Measurements from ENCODE around the gene CHRNG.

CHRNG gene, protein sequence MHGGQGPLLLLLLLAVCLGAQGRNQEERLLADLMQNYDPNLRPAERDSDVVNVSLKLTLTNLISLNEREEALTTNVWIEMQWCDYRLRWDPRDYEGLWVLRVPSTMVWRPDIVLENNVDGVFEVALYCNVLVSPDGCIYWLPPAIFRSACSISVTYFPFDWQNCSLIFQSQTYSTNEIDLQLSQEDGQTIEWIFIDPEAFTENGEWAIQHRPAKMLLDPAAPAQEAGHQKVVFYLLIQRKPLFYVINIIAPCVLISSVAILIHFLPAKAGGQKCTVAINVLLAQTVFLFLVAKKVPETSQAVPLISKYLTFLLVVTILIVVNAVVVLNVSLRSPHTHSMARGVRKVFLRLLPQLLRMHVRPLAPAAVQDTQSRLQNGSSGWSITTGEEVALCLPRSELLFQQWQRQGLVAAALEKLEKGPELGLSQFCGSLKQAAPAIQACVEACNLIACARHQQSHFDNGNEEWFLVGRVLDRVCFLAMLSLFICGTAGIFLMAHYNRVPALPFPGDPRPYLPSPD

DNA sequence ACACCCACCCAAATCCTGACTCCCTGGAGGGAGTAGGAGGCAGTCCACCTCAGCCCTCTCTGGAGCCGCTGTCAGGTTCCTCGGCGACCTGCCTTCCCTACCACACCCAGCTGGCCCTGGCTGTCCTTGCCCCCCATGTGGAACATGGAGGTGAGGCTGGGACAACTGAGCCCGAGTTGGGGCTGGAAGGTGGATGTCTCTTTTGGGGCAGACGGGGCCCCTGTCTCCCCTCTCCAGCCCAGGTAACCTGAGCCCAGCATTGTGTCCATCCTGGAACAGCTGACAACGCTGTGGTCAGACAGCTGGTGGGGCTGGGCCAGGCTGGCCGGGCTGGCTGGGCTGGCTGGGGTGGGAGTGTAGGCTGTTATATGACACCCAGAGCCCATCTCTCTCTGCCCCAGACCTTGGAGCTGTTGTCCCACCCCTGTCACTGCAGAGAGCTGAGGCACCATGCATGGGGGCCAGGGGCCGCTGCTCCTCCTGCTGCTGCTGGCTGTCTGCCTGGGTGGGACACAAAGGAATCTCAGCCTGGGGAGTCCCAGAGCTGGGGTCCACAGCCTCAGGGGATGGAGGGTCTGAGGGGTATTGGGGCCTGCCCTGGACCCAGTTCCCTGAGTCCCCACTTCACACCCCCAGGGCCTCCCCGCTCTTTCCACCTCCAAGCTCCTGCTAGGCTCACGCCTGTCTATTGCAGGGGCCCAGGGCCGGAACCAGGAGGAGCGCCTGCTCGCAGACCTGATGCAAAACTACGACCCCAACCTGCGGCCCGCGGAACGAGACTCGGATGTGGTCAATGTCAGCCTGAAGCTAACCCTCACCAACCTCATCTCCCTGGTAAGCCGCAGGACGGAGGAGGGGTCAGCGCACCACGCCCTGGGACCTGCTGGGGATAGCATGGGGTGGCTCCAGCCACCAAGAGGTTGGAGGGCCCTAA is at the start of gene CHRNG:
Gene CHRNG, plus strand, starts transcription at position 395 of the 934 bp plus-strand sequence. Its CDS starts 56 bp downstream, at position 451.
- no peak for DNase-seq

DNA sequence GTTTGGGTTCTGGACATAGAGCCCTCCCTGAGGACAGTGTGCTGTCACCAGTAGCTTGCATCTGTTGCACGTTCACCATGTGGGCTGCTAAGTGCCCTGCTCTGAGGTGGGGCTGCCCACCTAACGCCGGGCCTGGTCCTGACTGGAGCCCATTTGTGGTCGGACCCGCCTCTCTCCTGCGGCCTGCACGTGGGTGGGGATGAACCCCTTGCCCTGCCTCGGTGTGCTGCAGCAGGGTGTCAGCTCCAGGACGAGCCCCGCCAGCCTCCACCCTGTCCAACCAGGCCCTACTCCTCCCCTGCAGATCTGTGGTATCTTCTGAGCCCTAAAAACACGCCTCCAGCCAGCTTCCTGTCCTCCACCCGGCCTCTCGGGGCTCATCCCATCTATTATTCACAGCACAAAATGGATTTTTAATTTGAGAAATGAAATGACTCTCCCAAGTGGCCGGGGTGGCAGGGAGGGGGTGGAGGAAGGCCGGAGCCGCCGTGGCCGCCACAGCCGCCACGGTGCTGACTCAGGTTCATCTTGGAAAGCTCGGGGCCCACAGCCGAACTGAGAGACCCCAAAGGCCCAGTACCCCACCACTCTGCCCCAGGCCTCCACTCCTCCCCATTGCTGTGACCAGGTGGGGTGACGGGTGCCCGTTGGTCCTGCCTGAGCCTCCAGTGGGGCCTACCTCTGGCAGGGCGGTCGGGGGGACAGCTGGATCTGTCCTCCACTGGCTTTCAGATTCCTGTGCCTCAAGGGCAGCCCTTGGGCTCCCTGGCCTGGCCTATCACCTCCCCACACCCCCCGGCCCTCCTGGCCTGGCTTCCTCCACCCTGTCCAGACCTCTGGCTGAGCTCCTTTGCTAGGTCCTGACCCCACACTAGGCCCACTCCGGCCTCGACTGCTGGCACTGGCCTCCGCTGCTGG is 49.0 kb upstream of the CHRNG start:
- no peak for DNase-seq

DNA sequence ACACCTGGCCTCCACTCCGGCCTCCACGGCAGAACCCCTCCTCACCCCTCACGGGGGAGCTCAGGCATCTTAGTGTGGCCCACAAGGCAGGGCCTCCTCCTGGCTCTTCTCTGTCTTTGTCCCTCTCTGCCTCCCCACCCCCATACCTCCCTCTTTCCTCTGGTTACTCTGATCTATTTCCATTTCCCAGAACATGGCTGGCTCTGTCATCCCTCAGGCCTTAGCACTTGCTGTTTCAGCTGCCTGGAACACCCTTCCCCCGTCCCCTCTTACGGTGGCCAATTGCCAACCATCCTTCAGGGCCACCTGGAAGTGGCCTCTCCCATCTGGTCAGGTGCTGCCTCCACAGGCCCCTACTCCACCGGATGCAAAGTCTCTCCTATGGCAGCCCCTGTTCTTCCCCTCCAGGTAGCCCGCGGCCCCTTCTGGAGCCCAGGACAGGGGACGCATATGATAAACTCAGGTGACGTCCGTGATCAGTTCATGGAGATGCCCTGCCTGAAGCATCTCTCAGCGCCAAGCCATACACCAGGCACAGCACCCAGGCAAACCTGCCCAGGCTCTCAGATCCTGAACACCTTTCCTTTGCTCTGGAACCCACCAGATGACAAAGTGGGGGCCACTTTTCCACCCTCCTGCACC is 48.2 kb upstream of the CHRNG start:
- DNase-seq: no peak

DNA sequence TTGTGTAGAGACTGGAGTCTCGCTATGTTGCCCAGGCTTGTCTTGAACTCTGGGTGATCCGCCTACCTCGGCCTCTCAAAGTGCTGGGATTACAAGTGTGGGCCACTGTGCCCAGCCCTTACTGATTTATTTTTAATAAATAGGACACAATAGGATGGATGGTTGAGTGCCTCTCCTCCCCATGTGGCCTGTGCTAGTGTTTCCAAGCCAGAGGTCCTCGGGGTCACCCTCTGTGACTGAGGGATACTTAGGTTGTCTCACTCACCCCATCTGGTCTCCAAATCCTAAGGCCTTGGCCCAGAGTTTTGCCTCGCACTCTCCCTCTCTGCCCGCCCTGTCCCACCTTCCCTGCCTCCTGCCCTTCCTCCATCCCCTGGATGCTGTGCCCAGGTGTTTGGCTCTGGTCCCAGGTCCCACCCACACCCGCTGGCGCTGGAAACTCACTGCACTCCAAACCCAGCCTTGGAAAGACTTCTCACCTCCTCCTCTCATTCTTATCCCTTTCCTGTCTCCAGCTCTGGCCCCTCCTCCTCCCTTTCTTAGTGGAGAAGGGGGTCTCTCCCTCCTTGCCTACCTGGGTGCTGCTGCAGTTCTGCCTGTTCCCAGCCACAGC is 47.1 kb upstream of the CHRNG start:
- DNase-seq: no peak

DNA sequence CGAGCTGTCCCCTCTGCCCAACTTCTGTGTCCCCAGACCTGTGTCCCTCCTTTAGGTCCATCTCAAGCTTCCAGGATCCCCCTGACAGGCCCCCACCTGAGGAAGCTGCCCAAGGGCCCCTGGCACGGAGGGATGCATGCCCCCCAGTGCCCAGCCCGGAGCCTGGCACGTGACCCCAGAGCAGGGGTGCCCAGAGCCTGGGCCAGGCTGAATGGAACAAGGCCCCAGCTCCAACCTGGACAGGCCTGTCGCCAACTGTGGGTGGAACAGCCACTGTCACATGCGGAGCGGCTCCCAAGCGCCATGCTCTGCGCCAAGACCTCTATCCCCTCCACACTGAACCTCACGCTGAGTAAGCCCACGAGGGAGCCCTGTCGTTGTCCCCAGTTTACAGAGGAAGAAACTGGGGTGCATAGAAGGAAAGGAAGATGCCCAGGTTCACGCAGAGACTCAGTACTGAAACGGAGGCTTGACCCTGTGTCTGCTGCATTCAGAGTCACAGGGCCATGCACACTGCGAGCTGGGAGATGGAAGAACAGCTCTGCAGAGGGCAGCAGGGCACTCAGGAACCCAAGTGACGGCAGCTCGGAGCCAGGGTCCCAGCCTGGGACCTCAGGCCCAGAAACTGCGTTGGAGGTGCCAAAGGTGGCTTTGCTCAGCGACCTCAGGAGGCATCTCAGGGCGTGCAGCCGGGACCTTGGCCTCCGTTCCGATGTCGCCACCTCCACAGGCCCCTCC is 46.4 kb upstream of the CHRNG start:
- DNase-seq: no peak

DNA sequence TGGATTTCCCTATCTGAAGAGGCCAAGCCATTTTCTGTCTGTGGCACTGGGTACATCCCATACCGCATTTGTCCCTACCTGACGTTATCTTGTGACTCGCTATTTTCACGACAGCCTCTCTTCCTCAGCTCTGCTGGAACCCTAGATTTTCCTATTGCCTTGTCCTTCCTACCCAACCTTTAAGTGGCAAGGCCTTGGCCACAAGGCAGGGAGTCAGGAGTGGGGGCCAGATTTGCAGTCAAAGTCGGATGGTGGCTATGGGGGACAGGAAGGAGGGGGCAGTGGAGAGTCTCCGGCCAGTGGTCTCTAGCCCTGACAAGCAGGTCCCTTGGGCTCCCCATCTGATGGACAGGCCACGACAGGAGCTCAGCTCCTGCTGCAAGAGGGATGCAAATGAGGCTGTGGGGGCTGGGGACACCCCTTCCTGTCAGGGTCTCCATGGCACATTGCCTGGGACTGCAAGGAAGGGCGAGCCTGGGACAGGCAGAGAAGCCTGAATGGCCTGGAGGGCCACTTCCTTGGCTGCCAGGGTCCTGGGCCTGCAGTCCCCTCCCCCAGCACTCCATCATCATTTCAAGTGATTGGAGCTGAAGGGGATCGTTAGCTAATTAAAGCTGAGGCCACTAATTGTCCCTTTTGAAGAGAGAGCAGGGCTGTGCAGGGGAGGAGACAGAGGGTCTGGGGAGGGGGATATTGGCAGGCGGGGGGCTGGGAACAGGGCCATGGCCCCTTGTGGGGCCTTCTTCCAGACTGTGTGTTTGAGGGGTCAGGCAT is 45.6 kb upstream of the CHRNG start:
- DNase-seq: no peak

DNA sequence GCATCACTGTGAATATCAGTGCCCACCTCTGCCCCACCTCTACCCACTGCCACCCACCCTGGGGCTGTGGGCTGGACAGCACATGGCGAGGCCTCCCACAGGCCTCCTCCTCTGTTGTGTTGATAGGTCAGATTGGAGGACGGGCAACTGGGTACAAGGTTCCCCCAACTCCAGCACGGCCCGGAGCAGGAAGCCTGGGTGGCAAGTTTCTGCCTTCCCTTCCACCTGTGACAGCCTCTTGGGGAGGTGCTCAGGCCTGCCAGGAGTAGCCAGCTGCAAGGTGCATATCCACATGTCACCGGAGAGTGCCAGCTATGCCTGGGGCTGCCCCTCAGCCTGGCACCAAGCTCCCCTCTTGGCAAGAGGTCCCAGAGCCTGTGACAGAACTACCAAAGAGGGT is 45.0 kb upstream of the CHRNG start:
- DNase-seq: no peak

DNA sequence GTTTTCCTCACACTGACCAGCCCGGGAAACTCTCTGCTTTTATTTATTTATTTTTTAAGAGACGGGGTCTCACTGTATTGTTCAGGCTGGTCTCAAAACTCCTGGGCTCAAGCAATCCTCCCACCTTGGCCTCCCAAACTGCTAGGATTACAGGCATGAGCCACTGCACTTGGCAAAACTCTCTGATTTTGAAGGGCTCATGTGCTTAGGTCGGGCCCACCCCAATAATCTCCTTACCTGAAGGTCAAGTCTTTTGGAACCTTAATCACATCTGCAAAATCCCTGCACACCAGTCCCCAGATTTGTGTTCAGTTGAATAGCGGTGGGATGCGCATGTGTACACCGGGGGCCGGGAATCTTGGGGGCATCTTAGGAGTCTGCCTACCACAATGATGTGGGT is 44.2 kb upstream of the CHRNG start:
- DNase-seq: no peak

DNA sequence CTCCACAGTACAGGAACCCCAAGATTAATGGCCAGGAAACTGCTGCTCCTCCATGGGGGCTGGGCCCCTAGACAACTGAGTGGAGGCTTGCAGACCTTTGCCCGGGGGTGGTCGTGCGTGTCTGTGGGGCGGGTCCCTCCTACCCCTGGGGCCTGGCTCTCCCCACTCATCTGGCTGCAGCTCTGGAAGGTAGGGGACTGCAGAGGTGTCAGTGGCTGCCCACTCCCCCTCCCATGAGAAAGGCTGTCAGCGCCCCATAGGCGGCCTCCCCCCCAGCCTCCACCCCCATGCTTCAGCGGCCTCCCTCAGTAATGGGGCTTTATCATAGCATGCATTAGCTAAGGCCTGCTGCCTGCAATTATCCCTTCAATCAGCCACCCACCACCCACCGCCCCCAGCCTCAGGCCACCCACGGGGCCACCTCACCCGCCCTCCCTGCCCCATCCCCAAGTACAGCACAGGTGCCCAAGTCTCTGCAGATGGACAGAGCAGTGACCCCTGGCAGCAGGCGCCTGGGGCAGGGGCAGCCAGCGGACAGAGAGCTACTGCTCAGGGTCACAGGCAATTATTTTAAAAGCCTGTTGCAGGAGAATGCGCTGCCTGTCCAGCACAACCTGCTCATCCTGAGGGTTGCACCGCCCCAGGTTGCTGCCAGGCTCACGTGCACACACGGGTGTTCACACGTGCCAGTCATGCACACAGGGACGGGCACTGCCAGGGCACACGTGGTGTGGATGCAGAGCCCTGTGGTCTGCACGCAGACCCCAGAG is 42.8 kb upstream of the CHRNG start:
- no peak for DNase-seq

DNA sequence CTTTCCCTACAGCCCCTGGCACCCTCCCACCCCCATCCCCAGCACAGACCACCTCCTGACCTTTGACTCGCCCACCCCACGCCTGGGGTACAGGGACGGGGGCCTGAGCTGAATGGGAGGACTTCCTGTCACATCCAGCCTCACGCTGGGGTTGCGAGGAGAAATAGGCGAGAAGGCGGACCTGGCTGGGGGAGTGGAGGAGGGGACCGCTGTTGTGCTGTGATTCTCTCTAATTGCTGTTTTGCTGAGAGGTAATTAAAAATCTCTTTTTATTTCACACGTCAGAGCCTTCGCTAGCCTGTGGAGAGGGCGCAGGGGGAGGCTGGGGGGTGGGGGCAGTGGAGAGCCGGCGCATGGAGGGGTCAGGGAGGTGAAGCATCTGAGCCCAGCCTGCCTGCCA is 42.1 kb upstream of the CHRNG start:
- no peak for DNase-seq

DNA sequence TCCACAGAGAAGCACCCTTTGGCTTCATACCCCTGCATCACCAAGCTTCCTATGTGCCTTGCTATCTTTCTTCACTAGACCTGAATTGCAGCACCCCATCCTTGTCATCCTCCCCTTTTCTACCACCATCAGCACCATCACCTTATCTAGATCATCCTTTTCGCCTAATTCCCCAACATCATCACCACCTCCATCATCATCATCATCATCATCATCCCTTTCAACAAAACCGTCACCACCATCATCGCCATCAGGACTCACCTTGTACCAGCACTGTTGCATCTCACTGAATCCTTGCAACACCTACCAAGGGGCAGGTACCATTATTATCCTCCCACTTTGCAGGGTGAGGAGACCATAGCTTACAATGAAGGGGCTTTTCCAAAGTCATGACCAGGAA is 41.0 kb upstream of the CHRNG start:
- DNase-seq: no peak

DNA sequence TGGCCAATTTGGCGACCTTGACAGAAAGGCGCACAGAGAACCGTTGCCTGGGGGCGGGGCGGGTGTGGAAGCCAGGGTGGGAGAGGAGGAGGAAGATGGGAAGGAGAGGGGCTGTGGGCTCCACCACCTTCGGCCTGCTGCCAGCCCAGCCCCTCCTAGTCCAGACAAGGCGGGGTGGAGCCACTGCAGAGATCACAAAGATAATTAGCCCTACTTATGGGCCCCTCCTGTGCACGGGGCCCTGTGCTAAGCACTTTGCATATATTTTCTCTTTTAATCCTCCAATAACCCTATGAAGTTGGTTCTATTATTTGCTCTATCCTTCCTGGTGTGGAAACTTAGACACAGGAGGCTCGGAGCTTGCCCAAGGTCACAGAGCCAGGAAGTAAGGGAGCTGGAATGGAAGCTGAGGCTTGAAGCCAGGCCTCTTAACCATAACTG is 38.1 kb upstream of the CHRNG start:
- DNase-seq: no peak

DNA sequence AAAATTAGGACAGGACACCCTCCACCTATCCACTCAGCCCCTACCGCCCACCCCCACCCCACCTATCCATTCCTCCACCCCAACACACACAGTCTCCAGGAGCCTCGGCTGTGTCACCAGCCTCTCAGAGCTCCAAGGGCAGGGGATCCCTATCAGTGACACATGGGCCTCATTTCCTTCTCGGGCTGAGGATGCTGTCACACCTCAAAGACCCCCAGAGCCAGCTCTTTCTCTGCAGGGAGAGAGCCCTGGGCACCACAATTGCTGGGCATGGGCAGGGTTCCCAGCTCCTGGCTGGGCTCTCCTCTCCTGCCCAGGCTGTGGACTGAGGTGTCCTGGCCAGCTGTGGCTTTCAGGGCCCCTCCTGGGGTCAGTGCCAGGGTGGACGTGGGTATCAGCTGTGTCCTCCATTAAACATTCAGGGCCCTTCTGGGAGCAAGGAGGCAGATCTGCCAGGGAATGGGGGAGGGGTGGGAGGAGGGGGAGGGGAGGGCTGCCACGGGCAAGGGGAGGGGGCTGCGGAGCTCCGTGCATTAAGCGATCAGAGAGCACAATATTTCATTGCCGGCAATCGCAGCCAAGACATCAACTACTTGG is 37.6 kb upstream of the CHRNG start:
- no peak for DNase-seq

DNA sequence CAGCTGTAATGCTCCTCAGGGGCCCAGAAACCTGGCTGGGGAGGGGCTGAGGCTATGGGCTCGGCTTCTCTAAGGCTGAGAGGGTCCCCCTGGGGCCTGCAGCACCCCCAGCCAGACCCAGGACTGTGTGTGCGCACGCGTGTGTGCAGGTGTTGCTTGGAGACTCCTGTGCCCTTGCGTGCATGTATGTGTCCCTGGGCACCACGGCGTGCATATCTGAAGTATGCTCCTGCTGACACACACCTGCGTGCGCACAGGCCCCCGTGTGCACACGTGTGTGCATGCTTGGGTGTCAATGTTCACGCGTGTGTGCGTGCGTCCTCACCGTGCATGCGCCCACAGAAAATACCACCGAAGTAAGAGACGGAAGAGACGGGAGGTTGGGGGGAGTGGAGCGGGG is 37.0 kb upstream of the CHRNG start:
- DNase-seq: no peak

DNA sequence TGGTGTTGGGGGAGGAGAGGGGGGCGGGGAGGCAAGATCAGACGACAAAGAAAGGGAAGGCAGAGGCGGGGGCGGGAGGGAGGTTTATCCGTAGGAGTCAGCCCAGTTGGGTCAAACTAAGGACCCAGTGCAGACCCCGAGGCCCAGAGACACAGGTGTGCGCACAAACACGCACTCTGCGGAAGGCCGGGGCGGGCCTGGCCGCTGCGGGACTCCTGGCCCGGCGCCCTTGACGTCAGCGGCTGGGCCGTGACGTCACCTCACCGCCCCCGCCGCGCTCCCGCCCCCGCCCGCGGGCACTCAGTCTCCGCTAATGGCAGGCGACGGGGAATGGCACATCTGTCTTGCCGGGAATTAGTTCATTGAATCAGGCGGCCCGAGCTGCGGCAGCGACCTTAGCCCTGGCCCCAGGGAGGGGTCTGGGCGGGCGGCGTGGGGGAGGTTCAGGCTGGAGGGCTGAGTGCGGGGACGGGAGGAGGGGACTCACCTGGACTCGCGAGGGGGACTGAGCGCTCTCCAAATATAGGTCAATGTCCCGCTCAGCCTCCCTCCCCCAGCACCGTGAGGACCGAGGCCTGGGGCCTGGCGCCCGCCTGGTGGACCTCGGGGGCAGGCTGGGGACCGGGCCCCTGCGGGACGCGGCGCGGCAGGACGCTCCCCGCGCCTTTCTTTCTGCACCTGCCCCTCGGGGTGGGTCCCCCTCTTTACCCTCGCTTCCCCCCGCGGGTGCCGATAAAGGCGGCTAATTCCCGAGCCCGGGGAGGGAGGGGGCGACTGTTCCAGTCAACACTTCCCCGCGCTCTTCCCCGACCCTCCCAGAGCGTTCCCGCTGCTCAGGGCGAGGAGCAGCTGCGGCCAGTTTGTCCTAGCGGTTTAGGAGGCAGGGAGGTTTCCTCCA is 36.3 kb upstream of the CHRNG start:
- no peak for DNase-seq

DNA sequence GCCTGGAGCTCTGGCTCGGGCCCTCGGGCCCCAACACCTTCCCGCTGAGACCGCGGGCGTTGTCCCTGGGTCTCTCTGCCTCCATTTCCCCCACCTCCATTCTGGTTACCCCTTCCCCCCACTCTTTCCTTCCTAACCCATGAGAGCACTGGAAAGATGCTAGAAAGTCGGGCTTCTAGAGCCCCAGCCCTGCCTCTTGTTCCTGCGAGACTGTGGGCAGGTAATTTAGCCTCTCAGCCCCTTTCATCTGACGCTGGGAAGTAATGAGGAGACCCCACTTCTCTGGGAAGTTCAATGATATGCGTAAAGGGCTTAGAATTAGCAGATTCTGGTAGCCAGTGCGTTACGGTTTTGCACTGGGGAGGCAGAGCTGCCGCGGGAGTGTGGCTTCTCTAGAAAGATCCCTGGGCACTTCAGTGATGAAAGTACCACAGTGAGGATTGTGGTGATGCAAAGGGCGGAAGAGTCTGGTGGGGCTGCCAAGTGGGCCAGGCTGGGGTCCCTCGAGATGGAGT is 35.6 kb upstream of the CHRNG start:
- DNase-seq: no peak

DNA sequence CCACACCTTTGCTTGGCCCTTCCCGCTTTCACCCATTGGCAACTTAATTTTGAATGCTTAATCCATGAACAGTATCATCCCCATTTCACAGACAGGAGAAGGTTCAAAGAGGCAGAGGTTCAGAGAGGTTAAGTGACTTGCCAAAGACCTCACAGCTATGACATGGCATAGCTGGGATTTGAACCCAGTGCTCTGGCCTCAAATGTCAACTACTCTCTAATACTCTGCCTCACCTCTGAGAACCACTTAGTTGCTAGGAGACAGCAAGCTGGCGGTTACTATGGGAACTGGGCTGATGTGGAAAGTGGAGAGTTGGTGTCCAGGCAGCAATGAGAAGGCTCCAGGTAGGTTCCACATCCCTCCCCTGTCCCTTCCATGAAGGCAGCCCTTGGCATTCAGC is 35.1 kb upstream of the CHRNG start:
- DNase-seq: no peak

DNA sequence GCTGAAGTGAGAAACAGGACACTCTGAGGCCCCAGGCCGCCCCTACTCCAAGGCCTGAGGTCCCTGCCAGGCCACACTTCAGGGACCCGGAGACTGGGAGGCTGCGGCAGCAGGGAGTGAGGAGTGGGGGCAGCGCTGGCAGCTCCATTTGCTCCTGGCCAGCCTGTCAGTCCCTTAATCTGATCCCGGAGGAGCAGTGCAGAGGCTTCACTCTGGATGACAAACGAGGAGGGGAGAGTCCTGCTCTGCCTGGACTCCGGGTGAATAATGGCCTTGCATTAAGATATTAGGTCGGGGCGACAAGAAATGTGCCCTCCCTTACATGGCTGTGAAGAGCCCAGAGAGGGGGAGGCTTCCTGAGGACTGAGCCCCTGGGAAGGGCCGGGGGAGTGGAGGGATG is 33.6 kb upstream of the CHRNG start:
- DNase-seq: no peak
